ENCODE results near the gene SHANK1.
A peak's percentile ranks its signal among the peaks of the same experiment; 100 is the strongest.

Gene SHANK1

DNA sequence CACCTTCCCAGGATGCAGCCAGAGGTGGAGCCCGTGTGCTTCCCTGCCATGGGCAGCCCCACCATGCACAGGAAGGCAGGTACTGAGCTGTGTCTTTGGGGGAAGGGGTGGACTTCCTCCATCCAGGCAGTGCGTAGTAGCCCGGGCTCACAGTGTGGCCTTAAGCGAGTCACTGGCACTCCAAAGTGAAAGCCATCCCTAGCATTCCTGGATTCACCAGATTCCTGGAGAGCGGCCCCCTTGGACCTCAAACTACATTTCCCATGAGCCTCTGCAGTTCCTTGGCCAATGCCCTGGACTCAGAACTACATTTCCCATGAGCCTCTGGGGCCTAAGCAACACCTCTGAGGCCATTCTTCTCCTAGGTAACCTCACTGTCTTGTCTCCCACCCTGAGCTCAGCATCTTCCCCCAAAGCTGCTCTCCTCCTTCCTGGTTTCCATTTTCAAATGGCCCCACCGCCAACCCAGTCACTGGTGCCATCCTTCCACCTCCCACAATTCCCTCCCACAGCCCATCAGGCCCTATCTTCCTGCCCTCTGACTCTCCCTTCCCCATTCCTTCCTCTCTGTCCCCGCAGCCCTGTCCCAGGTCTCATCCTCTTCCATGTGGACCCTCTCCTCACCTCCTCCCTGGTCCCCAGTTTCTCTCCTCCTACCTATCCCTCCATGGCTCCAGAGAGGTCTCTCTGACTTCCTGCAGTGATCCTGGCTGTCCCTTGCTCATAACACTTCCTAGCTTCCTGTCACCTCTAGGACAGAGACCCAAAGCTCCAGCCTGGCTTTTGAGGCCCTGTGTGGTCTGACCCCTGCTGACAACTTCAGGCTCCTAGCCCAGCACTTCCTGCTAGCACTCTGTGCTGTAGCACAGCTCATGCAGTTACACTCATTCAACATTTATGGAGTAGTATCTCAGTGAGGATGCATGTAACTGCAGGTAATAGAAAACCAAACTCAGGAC, 69.9 kb downstream of the SHANK1 start, which contains the start of gene C19orf81:
TSS of gene C19orf81 (plus strand) at position 13 of the 959 bp plus-strand sequence. CDS start at position 13, 0 bp downstream.
- DNase-seq = peak; percentile 37
- in situ Hi-C loops (cut with HindIII; ENCODE audit: low pct_ligation_motif_present, low pct_unique_long_range_greater_than_20kb, low sequenced_read_pairs) = no loop called here

DNA sequence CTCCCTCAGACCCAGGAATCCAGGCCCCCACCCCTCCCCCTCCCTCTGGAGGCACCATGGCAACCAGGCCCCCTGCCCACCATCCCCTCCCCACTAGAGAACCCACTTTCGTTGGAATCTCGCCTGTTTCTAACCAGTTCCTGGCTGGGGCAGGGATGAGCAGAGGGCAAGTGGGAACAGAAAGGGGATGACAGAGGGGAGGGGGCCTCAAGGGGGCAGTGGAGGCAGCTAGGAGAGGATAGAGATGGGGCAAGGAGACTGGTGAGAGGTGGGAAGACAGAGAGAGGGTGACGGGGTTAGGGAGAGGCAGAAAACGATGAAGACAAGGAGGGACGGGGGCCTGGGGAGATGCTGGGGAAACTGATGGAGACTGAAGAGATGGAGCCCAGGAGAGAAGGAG, 70.9 kb downstream of the SHANK1 start:
- in situ Hi-C loops (cut with HindIII; ENCODE audit: low pct_ligation_motif_present, low pct_unique_long_range_greater_than_20kb, low sequenced_read_pairs) = no loop called here

DNA sequence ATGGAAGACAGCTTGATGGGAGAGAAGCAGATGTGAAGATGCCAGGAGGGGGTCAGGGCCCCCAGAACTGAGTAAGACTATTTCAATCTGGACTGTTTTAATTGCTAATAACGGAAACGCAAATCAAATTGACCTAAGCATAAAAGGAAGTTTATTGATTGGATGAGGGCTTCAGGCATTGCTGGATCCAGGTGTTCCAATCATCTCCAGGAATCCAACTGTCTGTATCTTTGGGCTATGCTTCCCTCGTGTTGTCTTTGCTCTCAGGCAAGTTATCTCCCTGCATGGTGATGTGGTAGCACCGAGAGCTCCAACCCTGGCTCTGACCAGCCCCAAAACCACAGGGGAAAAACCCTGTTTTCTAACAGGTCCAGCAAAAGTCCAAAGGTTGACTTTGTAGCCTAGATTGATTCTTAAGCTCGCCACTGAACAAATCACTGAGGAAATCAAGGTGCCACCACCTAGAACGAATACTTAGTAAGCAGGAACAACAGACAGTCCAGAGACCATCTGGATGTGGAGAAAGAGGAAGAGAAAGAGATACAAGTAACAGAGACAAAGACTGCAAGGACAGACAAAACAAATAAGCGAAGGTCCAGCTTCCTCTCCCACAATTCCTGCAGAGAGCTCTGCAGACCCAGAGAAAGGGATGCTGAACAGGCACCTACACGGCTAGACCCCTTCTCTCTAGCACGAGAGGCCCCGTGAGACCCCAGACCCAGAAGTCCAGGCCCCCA, 71.6 kb downstream of the SHANK1 start:
- in situ Hi-C loops (cut with HindIII; ENCODE audit: low pct_ligation_motif_present, low pct_unique_long_range_greater_than_20kb, low sequenced_read_pairs) = no loop called here
- DNase-seq = no peak

More for the DNA sequence above, 70.9 kb downstream of the SHANK1 start:
- DNase-seq = no peak

DNA sequence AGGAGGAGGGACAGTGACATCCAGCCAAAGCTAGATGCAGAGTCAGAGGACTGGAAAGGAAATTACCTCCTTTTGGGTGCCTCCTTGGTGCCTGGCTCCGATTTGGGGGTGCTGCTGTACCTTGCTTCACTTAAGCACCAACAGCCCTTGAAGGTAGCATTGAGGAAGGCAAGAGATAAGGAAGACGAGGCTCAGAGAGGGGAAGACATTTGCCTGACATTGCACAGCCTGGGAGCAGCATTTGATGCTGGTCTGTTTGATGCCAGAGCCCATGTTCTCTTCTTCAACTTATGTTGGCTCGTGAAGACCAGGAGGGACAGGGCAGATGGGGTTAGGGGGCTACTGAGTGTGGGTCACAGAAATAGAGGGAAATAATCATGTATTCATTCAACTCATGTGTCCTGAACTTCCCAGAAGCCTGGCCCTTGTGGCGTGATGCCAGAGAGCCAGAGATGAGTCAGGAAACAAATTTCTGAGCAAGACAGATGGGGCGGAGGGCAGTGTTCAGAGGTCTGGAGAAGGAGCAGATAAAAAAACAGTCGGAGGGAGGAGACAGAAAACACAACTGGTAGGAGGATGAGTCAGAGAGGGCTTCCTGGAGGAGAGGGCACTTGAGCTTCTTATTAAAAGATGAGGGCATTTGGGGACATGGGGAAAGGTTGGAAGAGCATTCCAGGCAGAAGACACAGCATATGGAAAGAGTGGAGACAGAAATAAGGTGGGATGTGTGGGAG, 73.4 kb downstream of the SHANK1 start:
- in situ Hi-C loops (cut with HindIII; ENCODE audit: low pct_ligation_motif_present, low pct_unique_long_range_greater_than_20kb, low sequenced_read_pairs) = no loop called here
- DNase-seq = peak; percentile 79

DNA sequence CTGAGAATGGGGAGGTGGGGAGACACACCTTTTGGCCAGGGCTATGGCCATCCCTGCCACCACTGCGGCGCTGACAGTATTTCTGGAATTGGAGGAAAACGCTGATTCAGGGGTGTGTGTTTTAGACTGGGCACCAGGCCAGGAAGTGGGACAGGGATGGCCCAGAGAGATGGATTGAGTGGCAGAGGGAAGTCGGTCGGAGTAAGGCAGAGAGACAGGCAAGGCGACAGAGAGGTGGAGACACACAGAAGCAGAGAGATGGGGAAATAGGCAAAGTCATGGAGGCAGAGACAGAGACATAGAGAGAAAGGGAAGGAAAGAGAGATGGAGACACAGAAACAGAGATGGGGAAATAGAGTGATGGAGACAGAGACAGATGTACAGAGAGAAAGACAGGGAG, 74.5 kb downstream of the SHANK1 start:
- in situ Hi-C loops (cut with HindIII; ENCODE audit: low pct_ligation_motif_present, low pct_unique_long_range_greater_than_20kb, low sequenced_read_pairs) = no loop called here
- no peak for DNase-seq

DNA sequence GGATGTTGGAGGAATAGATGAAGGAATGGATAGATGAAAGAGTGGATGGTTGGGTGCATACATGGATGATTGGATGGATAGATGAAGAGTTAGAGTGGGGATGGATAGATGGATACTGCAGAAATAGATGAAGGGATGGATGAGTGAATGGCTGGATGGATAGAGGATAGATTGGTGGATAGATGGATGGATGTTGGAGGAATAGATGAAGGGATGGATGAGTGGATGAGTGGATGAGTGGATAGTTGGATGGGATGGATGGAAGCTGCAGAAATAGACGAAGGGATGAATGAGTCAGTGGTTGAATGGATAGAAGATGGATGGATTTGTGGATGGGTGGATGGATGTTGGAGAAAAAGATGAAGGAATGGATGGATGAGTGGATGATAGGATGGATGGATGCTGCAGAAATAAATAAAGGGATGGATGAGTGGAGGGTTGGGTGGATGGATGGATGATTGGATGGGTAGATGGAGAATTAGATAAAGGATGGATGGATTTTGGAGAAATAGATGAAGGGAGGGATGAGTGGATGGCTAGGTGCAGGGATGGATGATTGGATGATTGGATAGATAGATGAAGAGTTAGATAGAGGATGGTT, 75.2 kb downstream of the SHANK1 start:
- in situ Hi-C loops (cut with HindIII; ENCODE audit: low pct_ligation_motif_present, low pct_unique_long_range_greater_than_20kb, low sequenced_read_pairs) = no loop called here
- no peak for DNase-seq

- no peak for DNase-seq
These were observed 79.2 kb downstream of the SHANK1 start for GRCh38 chr19:50640368-50640767.

GRCh38 chr19:50639121-50640112, 80.2 kb downstream of the SHANK1 start, which contains the start of gene SYT3:
Gene SYT3, minus strand, starts transcription at chr19:50639881. Its CDS starts 2,470 bp downstream, at chr19:50637411.
- in situ Hi-C loops (cut with HindIII; ENCODE audit: low pct_ligation_motif_present, low pct_unique_long_range_greater_than_20kb, low sequenced_read_pairs) = no loop called here
- peak; percentile 48 for DNase-seq

More at GRCh38 chr19:50640368-50640767, 79.2 kb downstream of the SHANK1 start:
- in situ Hi-C loops (cut with HindIII; ENCODE audit: low pct_ligation_motif_present, low pct_unique_long_range_greater_than_20kb, low sequenced_read_pairs) = no loop called here

- no peak for DNase-seq
- in situ Hi-C loops (cut with HindIII; ENCODE audit: low pct_ligation_motif_present, low pct_unique_long_range_greater_than_20kb, low sequenced_read_pairs) = no loop called here
These were observed 81.0 kb downstream of the SHANK1 start for GRCh38 chr19:50638600-50638999.

GRCh38 chr19:50636317-50637085, 83.1 kb downstream of the SHANK1 start:
- in situ Hi-C loops (cut with HindIII; ENCODE audit: low pct_ligation_motif_present, low pct_unique_long_range_greater_than_20kb, low sequenced_read_pairs) = no loop called here
- no peak for DNase-seq

DNA sequence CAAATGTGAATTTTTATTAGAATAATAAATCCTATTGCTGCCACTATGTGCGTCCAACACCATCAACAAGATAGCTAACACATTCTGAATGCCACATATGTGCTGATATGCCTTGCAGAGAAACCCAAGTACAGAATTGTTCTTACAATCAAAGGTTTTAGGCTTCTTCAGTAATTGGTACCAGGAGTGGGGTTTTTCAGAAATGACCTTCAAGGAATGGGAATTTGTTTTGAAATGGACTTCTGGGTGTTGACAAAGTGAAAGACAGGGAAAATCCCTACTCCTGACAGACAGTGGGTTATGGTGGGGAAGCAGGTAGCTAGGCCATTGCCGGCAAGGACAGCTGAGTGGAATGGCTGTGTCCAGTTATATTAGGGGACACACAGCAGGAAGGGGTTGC, 85.6 kb downstream of the SHANK1 start:
- DNase-seq = no peak
- in situ Hi-C loops (cut with HindIII; ENCODE audit: low pct_ligation_motif_present, low pct_unique_long_range_greater_than_20kb, low sequenced_read_pairs) = no loop called here

GRCh38 chr19:50633359-50633758, 86.2 kb downstream of the SHANK1 start:
- no peak for DNase-seq
- in situ Hi-C loops (cut with HindIII; ENCODE audit: low pct_ligation_motif_present, low pct_unique_long_range_greater_than_20kb, low sequenced_read_pairs) = no loop called here

DNA sequence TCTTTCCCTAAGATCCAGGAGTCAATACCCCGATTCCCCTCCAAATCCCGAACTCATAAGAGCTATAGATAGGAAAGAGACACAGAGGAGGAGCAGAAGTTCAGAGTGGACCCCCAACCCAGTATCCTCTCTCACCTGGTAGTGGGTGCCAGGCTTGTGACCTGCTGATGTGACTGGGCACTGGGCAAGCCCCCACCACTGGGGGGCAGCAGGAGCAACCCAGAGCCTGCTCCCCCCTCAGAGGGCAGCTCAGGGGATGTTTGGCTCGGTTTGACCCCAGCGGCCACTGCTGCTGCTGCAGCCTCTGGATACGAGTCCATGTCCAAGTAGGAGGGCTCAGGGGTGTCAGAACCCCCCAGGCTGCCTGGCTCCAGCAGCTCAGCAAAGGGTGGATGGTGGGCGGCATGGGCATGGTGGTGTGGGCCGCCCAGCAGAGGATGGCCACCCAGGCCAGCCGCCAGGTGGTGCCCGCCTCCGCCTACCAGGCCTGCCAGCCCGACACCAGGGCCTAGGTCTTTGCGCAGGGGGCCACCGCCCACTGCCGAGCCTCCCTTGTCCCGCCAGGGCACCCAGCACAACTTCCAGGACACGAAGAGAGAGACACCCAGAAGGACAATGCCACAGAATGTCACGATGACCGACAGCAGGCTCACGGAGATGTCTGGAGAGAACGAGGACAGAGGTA, 87.3 kb downstream of the SHANK1 start:
- no peak for DNase-seq
- in situ Hi-C loops (cut with HindIII; ENCODE audit: low pct_ligation_motif_present, low pct_unique_long_range_greater_than_20kb, low sequenced_read_pairs) = no loop called here

- in situ Hi-C loops (cut with HindIII; ENCODE audit: low pct_ligation_motif_present, low pct_unique_long_range_greater_than_20kb, low sequenced_read_pairs) = no loop called here
- no peak for DNase-seq
These were observed 89.8 kb downstream of the SHANK1 start for GRCh38 chr19:50629801-50630200.

DNA sequence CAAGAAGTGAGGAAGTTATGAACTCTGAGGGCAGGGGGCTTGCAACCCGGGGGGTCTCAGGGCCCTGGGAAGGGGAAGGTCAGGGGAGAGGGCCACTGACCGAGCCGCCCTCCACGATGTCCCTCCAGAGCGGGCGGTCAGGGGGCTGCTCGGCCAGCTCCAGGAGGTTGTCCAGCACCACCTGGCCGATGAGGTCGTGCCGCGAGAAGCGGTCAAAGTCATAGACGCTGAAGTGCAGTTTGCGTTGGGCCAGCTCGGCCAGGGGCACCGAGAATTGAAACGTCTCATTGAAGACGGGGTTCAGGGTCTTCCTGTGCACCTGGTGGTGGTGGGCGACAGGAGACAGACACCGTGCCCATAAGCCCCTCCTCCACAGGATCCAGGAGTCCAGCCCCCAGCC, 90.4 kb downstream of the SHANK1 start:
- DNase-seq = no peak
- in situ Hi-C loops (cut with HindIII; ENCODE audit: low pct_ligation_motif_present, low pct_unique_long_range_greater_than_20kb, low sequenced_read_pairs) = no loop called here

GRCh38 chr19:50628551-50628950, 91.1 kb downstream of the SHANK1 start:
- DNase-seq = no peak
- in situ Hi-C loops (cut with HindIII; ENCODE audit: low pct_ligation_motif_present, low pct_unique_long_range_greater_than_20kb, low sequenced_read_pairs) = no loop called here

All from ACHN (cell line).